IMR-90 (cell line): ENCODE measurements around the gene KLK10. TPM values are rescaled to one million over a fixed set of nuclear protein-coding genes. Genes with fewer than 3 reads are reported as not detected.

Experiments used
- ATAC-seq: fragments of 200-7000 bp; cut with Tn5 transposase; 2 replicates; pipeline ENCODE4 v1.9.1; 2020; ENCODE audit warnings: low read depth, mild to moderate bottlenecking, moderate library complexity
- BruUV-seq: library from RNA; stranded (reverse); fragments of 400-500 nt; replicated peaks from 2 replicates; lab custom pipeline; 2021; lab: Mats Ljungman, UMichigan
- CTCF ChIA-PET: fragments of 300-600 bp; formaldehyde crosslinking; extraction: SDS; loops from one replicate; lab custom pipeline; 2021; ENCODE audit warnings: antibody characterized with exemption; lab: Yijun Ruan, JAX
- POLR2A ChIA-PET: fragments of 300-600 bp; sonication (Branson Sonifier 250); formaldehyde crosslinking; loops from one replicate; lab custom pipeline; 2022; ENCODE audit warnings: antibody characterized with exemption; ENCODE audit not compliant: unreplicated experiment; lab: Charles Lee
- DNase-seq: peaks from one replicate; pipeline ENCODE4 v3.0.0; 2013
- H2AFZ ChIP-seq: replicated peaks from 2 replicates; pipeline ENCODE3; 2013; ENCODE audit warnings: low read length, mild to moderate bottlenecking; ENCODE audit not compliant: poor library complexity
- H2AK5ac ChIP-seq: 2 replicates; pipeline ENCODE4 v1.6.1; 2013; ENCODE audit warnings: low read depth, low read length, inconsistent platforms
- H2AK9ac ChIP-seq: replicated peaks from 2 replicates; pipeline ENCODE3; 2013; ENCODE audit warnings: mild to moderate bottlenecking, low read depth, low read length, moderate library complexity; ENCODE audit not compliant: poor library complexity
- H2BK120ac ChIP-seq: 2 replicates; pipeline ENCODE4 v1.6.1; 2013; ENCODE audit warnings: low read depth, low read length, inconsistent platforms
- H2BK15ac ChIP-seq: 3 replicates; pipeline ENCODE4 v1.6.1; 2013; ENCODE audit warnings: low read depth, low read length, inconsistent platforms
- H2BK20ac ChIP-seq: 2 replicates; pipeline ENCODE4 v1.6.1; 2013; ENCODE audit warnings: low read depth, mild to moderate bottlenecking, inconsistent platforms, low read length, moderate library complexity
- H2BK5ac ChIP-seq: 2 replicates; pipeline ENCODE4 v1.6.1; 2013; ENCODE audit warnings: mild to moderate bottlenecking, low read depth, low read length, inconsistent platforms; ENCODE audit not compliant: poor library complexity, severe bottlenecking
- H3K14ac ChIP-seq: replicated peaks from 2 replicates; pipeline ENCODE4 v1.6.1; 2013; ENCODE audit warnings: low read depth, low read length, inconsistent platforms
- H3K18ac ChIP-seq: 2 replicates; pipeline ENCODE4 v1.6.1; 2013; ENCODE audit warnings: low read depth, low read length, control low read depth
- H3K23ac ChIP-seq: 2 replicates; pipeline ENCODE4 v1.6.1; 2013; ENCODE audit warnings: low read depth, low read length, inconsistent platforms
- H3K27ac ChIP-seq: 2 replicates; pipeline ENCODE4 v1.5.1; 2013; ENCODE audit warnings: mild to moderate bottlenecking, control low read depth, low read length; ENCODE audit not compliant: insufficient read depth
- H3K27me3 ChIP-seq: 2 replicates; pipeline ENCODE4 v1.6.1; 2013; ENCODE audit warnings: low read length; ENCODE audit not compliant: control insufficient read depth, insufficient read depth
- H3K36me3 ChIP-seq: 2 replicates; pipeline ENCODE4 v1.6.1; 2013; ENCODE audit warnings: low read length, mixed read lengths; ENCODE audit not compliant: control insufficient read depth, insufficient read depth
- H3K4ac ChIP-seq: 2 replicates; pipeline ENCODE4 v1.6.1; 2013; ENCODE audit warnings: low read depth, low read length, inconsistent platforms
- H3K4me1 ChIP-seq: 2 replicates; pipeline ENCODE4 v1.6.1; 2013; ENCODE audit warnings: low read length, mixed read lengths; ENCODE audit not compliant: control insufficient read depth, insufficient read depth
- H3K4me2 ChIP-seq: 2 replicates; pipeline ENCODE4 v1.6.1; 2013; ENCODE audit warnings: low read depth, mild to moderate bottlenecking, control low read depth, low read length, moderate library complexity
- H3K4me3 ChIP-seq: 2 replicates; pipeline ENCODE4 v1.5.1; 2013; ENCODE audit warnings: low read depth, mild to moderate bottlenecking, control low read depth, low read length, moderate library complexity; ENCODE audit not compliant: insufficient read depth
- H3K56ac ChIP-seq: 2 replicates; pipeline ENCODE4 v1.6.1; 2013; ENCODE audit warnings: low read length, inconsistent platforms; ENCODE audit not compliant: insufficient read depth; ENCODE audit errors: extremely low read depth
- H3K79me1 ChIP-seq, 2 experiments: 2 replicates each; pipeline ENCODE4 v1.6.1; 2013; ENCODE audit warnings: low read length in 2 of 2, inconsistent platforms in 1 of 2, low read depth in 1 of 2
- H3K9ac ChIP-seq: 2 replicates; pipeline ENCODE4 v1.6.1; 2013; ENCODE audit warnings: low read depth, low read length, control low read depth
- H3K9me1 ChIP-seq: 2 replicates; pipeline ENCODE4 v1.6.1; 2013; ENCODE audit warnings: low read length, inconsistent platforms; ENCODE audit not compliant: insufficient read depth
- H3K9me3 ChIP-seq: 2 replicates; pipeline ENCODE4 v1.6.1; 2013; ENCODE audit warnings: low read length; ENCODE audit not compliant: control insufficient read depth, insufficient read depth
- H4K20me1 ChIP-seq: 2 replicates; pipeline ENCODE4 v1.6.1; 2013; ENCODE audit warnings: low read length, inconsistent platforms; ENCODE audit not compliant: insufficient read depth
- H4K5ac ChIP-seq: 2 replicates; pipeline ENCODE4 v1.6.1; 2013; ENCODE audit warnings: mild to moderate bottlenecking, low read depth, low read length, control low read depth
- H4K8ac ChIP-seq, 2 experiments: 2 replicates each; pipeline ENCODE4 v1.6.1; 2013; ENCODE audit warnings: low read depth in 2 of 2, low read length in 2 of 2, control low read depth in 1 of 2, inconsistent platforms in 1 of 2
- H4K91ac ChIP-seq: 2 replicates; pipeline ENCODE4 v1.6.1; 2013; ENCODE audit warnings: low read depth, low read length, inconsistent platforms; ENCODE audit not compliant: insufficient read depth
- CEBPB ChIP-seq: IDR thresholded peaks from 2 replicates; pipeline ENCODE4 v1.6.1; 2012; ENCODE audit warnings: low read depth, low read length, improper control_type of control experiment
- CHD1 ChIP-seq: IDR thresholded peaks from 2 replicates; pipeline ENCODE4 v1.6.1; 2012; ENCODE audit warnings: low read depth, low read length, improper control_type of control experiment
- CTCF ChIP-seq: conservative IDR thresholded peaks from 2 replicates; pipeline ENCODE4 v1.5.1; 2012; ENCODE audit warnings: mild to moderate bottlenecking, low read depth, low read length, improper control_type of control experiment
- ELK1 ChIP-seq: fragments of 150-350 bp; IDR thresholded peaks from 2 replicates; pipeline ENCODE4 v1.6.1; 2016; ENCODE audit warnings: low read depth, mild to moderate bottlenecking, low read length, moderate library complexity, borderline replicate concordance
- FOS ChIP-seq: fragments of 150-350 bp; IDR thresholded peaks from 2 replicates; pipeline ENCODE4 v1.6.1; 2016; ENCODE audit warnings: low read depth, low read length
- MAFK ChIP-seq: IDR thresholded peaks from 2 replicates; pipeline ENCODE4 v1.6.1; 2012; ENCODE audit warnings: low read depth, low read length, improper control_type of control experiment
- MXI1 ChIP-seq: IDR thresholded peaks from 2 replicates; pipeline ENCODE4 v1.6.1; 2012; ENCODE audit warnings: low read depth, mild to moderate bottlenecking, low read length, moderate library complexity, borderline replicate concordance
- POLR2A ChIP-seq: IDR thresholded peaks from 2 replicates; pipeline ENCODE4 v1.6.1; 2012; ENCODE audit warnings: mild to moderate bottlenecking, low read depth, low read length
- RAD21 ChIP-seq: IDR thresholded peaks from 2 replicates; pipeline ENCODE4 v1.6.1; 2012; ENCODE audit warnings: low read length, improper control_type of control experiment
- RCOR1 ChIP-seq: IDR thresholded peaks from 2 replicates; pipeline ENCODE4 v1.6.1; 2012; ENCODE audit warnings: mild to moderate bottlenecking, low read length, improper control_type of control experiment; ENCODE audit not compliant: insufficient replicate concordance
- RFX5 ChIP-seq: IDR thresholded peaks from 2 replicates; pipeline ENCODE4 v1.8.0; 2012; ENCODE audit warnings: low read depth, mild to moderate bottlenecking, low read length, moderate library complexity
- SMC3 ChIP-seq: fragments of 150-350 bp; IDR thresholded peaks from 2 replicates; pipeline ENCODE4 v1.6.1; 2016; ENCODE audit warnings: low read depth, mild to moderate bottlenecking, antibody characterized with exemption, low read length, moderate library complexity
- WGBS, 2 experiments: methylation state at CpG; one replicate each; pipeline versions ENCODE4 v1.1.5 to v1.1.7; 2013; ENCODE audit warnings: missing lambda C conversion rate in 2 of 2; ENCODE audit not compliant: insufficient read length in 1 of 2; ENCODE audit errors: extremely low coverage in 2 of 2; 5-methylcytosine and 5-hydroxymethylcytosine counted together
- dilution Hi-C: fragments of 300-500 bp; cut with HindIII; formaldehyde crosslinking; loops from one replicate; pipeline ENCODE4 v1.14.3; 2018; ENCODE audit warnings: low sequenced_read_pairs; ENCODE audit not compliant: unreplicated experiment
- in situ Hi-C: fragments of 300-500 bp; cut with MboI; formaldehyde crosslinking; loops from 3 replicates; pipeline ENCODE4 v1.14.3; 2019; ENCODE audit warnings: low sequenced_read_pairs, inconsistent platforms, mixed read lengths
- intact Hi-C: fragments of 100-400 bp; cut with micrococcal nuclease; formaldehyde crosslinking; loops from 2 replicates; pipeline ENCODE4 v1.10.0; 2022
- polyA plus RNA-seq, 3 experiments: library from polyadenylated mRNA; depleted of rRNA; stranded (reverse); fragments of >200 nt; gene quantifications; 2 replicates each; pipeline ENCODE4 v1.2.3, GENCODE V29; 2012; ENCODE audit warnings: low replicate concordance in 1 of 3
- total RNA-seq: library from RNA; depleted of rRNA; stranded (reverse); fragments of >200 nt; gene quantifications from 2 replicates; pipeline ENCODE4 v1.2.3, GENCODE V29; 2012
- TF ChIP-seq, protein P1 (sequence below): fragments of 150-350 bp; IDR thresholded peaks from 2 replicates; pipeline ENCODE4 v1.6.1; 2017; ENCODE audit warnings: mild to moderate bottlenecking, antibody characterized with exemption, low read length, low read depth

Gene KLK10
- total and polyA plus RNA-seq, 2 of the 4 experiments (the other 2 are of a cell fraction), result not detected

DNA sequence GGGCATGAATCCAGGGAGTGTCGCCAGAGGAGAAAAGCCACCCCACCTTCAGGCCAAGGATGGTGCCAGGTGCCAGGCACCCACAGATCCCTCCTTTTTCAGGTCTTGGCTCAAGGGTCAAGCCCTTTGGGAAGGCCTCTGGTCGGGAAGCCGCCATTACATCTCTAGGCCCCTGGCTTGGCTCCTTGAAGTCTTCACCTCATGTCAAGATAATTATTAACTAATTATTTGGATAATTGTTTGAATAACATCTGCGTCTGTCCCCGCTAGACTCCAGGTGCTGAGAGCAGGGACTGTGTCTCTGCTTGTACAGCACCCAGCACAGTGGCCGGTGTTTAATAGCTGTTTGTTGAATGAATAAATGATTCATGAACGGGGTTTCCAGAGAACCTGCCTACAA lies 44.2 kb upstream of the KLK10 start:
- Histone ChIP-seq H2BK15ac (no peak overlapping the region), H3K9me3 (peaks cover 2% of the 10 kb centered on the region; the same call in 1 of the 2 replicates), H4K91ac (no peak overlapping the region), H3K27ac (no peak overlapping the region), H3K56ac (no peak overlapping the region), H2BK5ac (no peak overlapping the region), H3K23ac (no peak overlapping the region), H2AK9ac (no peak overlapping the region), H3K4me3 (no peak overlapping the region), H3K4ac (no peak overlapping the region), H2BK20ac (no peak overlapping the region), H3K27me3 (no peaks in the 10 kb centered on the region), H3K79me1 (no peaks in the 10 kb centered on the region), H3K36me3 (no peaks in the 10 kb centered on the region), H4K8ac (no peak overlapping the region), H3K14ac (no peak overlapping the region), H2AFZ (no peak overlapping the region), H3K9ac (no peak overlapping the region), H4K20me1 (no peaks in the 10 kb centered on the region), H3K4me1 (no peaks in the 10 kb centered on the region), H4K5ac (no peak overlapping the region), H2AK5ac (no peak overlapping the region), H2BK120ac (no peak overlapping the region), H3K18ac (no peak overlapping the region), H3K9me1 (no peaks in the 10 kb centered on the region), H3K4me2 (no peak overlapping the region)
- ATAC-seq, result no peak
- no peak for DNase-seq
- in situ Hi-C loops, result no loop called here
- BruUV-seq, result no TSS peak
- intact Hi-C loops, result no loop called here
- ChIA-PET POLR2A (no interaction called here), CTCF (no interaction called here)
- 71% methylated on average over 1 of the region's 7 CpGs; no CpG with 5 or more reads in 1 of the 2 experiments for WGBS, 2 experiments
- TF ChIP-seq RCOR1, result no peak
- TF ChIP-seq SMC3, result no peak
- TF ChIP-seq RFX5, result no peak
- no peak for TF ChIP-seq MAFK
- TF ChIP-seq MXI1, result no peak
- TF ChIP-seq CTCF, result no peak
- no peak for TF ChIP-seq RAD21
- TF ChIP-seq FOS, result no peak
- TF ChIP-seq, protein P1, sequence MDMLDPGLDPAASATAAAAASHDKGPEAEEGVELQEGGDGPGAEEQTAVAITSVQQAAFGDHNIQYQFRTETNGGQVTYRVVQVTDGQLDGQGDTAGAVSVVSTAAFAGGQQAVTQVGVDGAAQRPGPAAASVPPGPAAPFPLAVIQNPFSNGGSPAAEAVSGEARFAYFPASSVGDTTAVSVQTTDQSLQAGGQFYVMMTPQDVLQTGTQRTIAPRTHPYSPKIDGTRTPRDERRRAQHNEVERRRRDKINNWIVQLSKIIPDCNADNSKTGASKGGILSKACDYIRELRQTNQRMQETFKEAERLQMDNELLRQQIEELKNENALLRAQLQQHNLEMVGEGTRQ, result no peak
- TF ChIP-seq ELK1, result no peak
- TF ChIP-seq CEBPB, result no peak
- TF ChIP-seq CHD1, result no peak
- no peak for TF ChIP-seq POLR2A
- dilution Hi-C loops, result no loop called here
